ENCODE data around the gene KASH5.
A peak's percentile ranks its signal among the peaks of the same experiment; 100 is the strongest.

Gene KASH5

GRCh38 chr19:49387936-49388372 is at the start of gene KASH5:
KASH5 (plus strand) TSS chr19:49388249; CDS start chr19:49390884, 2,635 bp downstream.
- Histone ChIP-seq H3K27me3 (ENCODE audit: control insufficient read depth in 1 of 2, insufficient read depth in 2 of 2, low read length in 2 of 2) (peaks cover 2 to 11% of the 10 kb centered on the region in 2 donors), H3K9ac (ENCODE audit: low read length in 2 of 2) (no peak within 1 kb of the TSS), H3K27ac (ENCODE audit: low read length) (no peak within 1 kb of the TSS), H3K36me3 (ENCODE audit: control insufficient read depth in 2 of 2, insufficient read depth in 2 of 2, low read length in 2 of 2) (no peaks in the 10 kb centered on the region), H3K9me3 (ENCODE audit: control insufficient read depth in 2 of 2, low read length in 2 of 2) (no peaks in the 10 kb centered on the region), H3K4me1 (ENCODE audit: control insufficient read depth, insufficient read depth, low read length) (no peaks in the 10 kb centered on the region), H3K4me3 (ENCODE audit: low read length in 2 of 2) (peak within 1 kb of the TSS in 1 of 2 donors; percentile 15)

- H3K9me3 ChIP-seq (ENCODE audit: control insufficient read depth in 2 of 2, low read length in 2 of 2) = no peaks in the 10 kb centered on the region
- H3K36me3 ChIP-seq (ENCODE audit: control insufficient read depth in 2 of 2, insufficient read depth in 2 of 2, low read length in 2 of 2) = peaks cover 4 to 20% of the 10 kb centered on the region in 2 donors
- H3K27me3 ChIP-seq (ENCODE audit: control insufficient read depth in 1 of 2, insufficient read depth in 2 of 2, low read length in 2 of 2) = no peaks in the 10 kb centered on the region
- peaks cover 18% of the 10 kb centered on the region for H3K4me1 ChIP-seq (ENCODE audit: control insufficient read depth, insufficient read depth, low read length)
- peak overlapping the region; percentile 48 to 64 for H3K9ac ChIP-seq (ENCODE audit: low read length in 2 of 2)
- peak overlapping the region; percentile 92 for H3K27ac ChIP-seq (ENCODE audit: low read length)
- peak overlapping the region; percentile 64 to 76 for H3K4me3 ChIP-seq (ENCODE audit: low read length in 2 of 2)
Measured at GRCh38 chr19:49338691-49339300, 49.3 kb upstream of the KASH5 start.

DNA sequence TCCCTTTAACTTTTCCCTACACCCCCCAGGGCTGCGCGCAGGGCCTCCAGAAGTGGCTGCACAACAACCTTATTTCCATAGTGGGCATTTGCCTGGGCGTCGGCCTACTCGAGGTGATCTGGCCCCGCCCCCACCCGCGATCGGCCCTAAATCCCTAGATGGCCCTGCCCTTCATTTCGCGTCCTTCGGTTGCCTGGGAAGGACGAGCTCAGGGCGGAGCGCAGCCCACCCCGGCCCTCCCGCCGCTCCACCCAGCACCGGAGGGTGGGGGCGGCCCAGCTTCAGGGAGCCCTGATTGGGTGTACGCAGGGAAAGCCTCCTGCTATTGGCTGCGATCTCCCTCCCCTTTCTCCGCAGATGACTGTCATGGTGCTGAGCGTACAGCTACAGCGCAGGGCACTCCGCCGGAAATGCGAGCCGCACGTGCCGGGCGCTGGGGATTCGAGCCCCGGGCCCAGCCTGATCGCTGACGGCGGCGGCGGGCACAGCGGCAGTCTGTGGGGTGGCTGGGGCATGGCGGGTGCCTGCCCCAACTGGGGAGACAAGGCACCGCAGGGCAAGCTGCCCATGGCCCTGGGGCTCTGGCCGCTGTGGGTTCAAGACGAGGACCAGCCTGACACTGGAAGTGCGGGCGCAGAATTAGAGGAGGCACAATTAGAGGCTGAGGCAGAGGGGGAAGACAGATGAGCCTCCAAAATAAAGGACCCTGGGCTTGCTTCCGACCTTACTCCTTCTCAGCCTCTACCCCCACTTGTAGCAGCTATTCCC is 48.6 kb upstream of the KASH5 start:
- H3K36me3 ChIP-seq (ENCODE audit: control insufficient read depth in 2 of 2, insufficient read depth in 2 of 2, low read length in 2 of 2) = peaks cover 4 to 22% of the 10 kb centered on the region in 2 donors
- peak overlapping the region; percentile 64 to 76 for H3K4me3 ChIP-seq (ENCODE audit: low read length in 2 of 2)
- H3K27ac ChIP-seq (ENCODE audit: low read length) = peak overlapping the region; percentile 92
- H3K9me3 ChIP-seq (ENCODE audit: control insufficient read depth in 2 of 2, low read length in 2 of 2) = no peaks in the 10 kb centered on the region
- peaks cover 18% of the 10 kb centered on the region for H3K4me1 ChIP-seq (ENCODE audit: control insufficient read depth, insufficient read depth, low read length)
- no peaks in the 10 kb centered on the region for H3K27me3 ChIP-seq (ENCODE audit: control insufficient read depth in 1 of 2, insufficient read depth in 2 of 2, low read length in 2 of 2)
- H3K9ac ChIP-seq (ENCODE audit: low read length in 2 of 2) = peak overlapping the region; percentile 48 to 60

GRCh38 chr19:49340069-49340864 is 47.8 kb upstream of the KASH5 start:
- peak overlapping the region; percentile 92 for H3K27ac ChIP-seq (ENCODE audit: low read length)
- H3K4me3 ChIP-seq (ENCODE audit: low read length in 2 of 2) = peak overlapping the region; percentile 38 to 73
- H3K36me3 ChIP-seq (ENCODE audit: control insufficient read depth in 2 of 2, insufficient read depth in 2 of 2, low read length in 2 of 2) = peaks cover 10 to 29% of the 10 kb centered on the region in 2 donors
- peaks cover 18% of the 10 kb centered on the region for H3K4me1 ChIP-seq (ENCODE audit: control insufficient read depth, insufficient read depth, low read length)
- H3K9ac ChIP-seq (ENCODE audit: low read length in 2 of 2) = peak overlapping the region in 1 of 2 donors; percentile 55
- H3K9me3 ChIP-seq (ENCODE audit: control insufficient read depth in 2 of 2, low read length in 2 of 2) = no peaks in the 10 kb centered on the region
- H3K27me3 ChIP-seq (ENCODE audit: control insufficient read depth in 1 of 2, insufficient read depth in 2 of 2, low read length in 2 of 2) = no peaks in the 10 kb centered on the region

DNA sequence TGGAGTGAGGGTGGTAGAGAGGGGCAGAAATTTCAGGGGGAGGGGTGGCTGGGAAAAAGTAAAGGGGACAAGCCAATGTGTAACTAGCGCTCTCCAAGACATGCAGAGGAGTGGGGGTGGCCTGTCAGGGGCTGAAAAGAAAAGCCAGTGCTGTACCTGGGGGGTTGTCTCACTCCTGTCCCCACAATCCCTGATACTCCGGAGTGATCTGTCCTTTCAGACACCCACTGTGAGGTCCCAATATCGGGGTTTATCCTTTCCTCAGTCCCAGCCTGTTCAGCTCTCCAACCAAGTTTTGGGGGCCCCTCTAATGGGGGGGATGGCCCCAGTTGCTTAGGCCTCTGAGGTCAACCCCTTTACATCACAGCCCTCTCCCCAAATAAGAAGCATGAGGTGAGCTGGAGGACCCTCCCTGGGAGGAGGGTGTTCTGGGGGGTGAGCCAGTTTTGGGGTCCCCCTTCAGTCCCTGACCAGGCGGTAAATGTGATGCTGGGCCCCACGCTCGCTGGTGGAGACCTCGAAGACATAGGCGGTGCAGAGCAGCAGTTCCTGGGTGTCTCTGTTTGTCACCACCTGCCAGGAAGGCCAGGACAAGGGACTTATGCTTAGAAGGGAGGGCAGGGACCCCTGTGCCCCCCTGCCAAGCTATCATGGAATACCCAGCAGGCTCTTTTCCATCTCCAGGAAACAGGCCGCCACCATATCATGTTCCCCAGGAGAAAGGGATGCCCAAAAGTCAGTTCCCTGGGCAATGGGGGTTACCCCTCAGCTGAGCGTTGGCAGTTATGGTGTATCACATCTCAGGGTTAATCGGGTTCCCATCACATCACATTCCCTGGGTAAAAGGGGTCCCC is 47.0 kb upstream of the KASH5 start:
- Histone ChIP-seq H3K4me1 (ENCODE audit: control insufficient read depth, insufficient read depth, low read length) (peaks cover 18% of the 10 kb centered on the region), H3K27me3 (ENCODE audit: control insufficient read depth in 1 of 2, insufficient read depth in 2 of 2, low read length in 2 of 2) (no peaks in the 10 kb centered on the region), H3K9me3 (ENCODE audit: control insufficient read depth in 2 of 2, low read length in 2 of 2) (no peaks in the 10 kb centered on the region), H3K27ac (ENCODE audit: low read length) (peak overlapping the region; percentile 92), H3K4me3 (ENCODE audit: low read length in 2 of 2) (no peak overlapping the region), H3K9ac (ENCODE audit: low read length in 2 of 2) (no peak overlapping the region), H3K36me3 (ENCODE audit: control insufficient read depth in 2 of 2, insufficient read depth in 2 of 2, low read length in 2 of 2) (peaks cover 14 to 32% of the 10 kb centered on the region in 2 donors)

DNA sequence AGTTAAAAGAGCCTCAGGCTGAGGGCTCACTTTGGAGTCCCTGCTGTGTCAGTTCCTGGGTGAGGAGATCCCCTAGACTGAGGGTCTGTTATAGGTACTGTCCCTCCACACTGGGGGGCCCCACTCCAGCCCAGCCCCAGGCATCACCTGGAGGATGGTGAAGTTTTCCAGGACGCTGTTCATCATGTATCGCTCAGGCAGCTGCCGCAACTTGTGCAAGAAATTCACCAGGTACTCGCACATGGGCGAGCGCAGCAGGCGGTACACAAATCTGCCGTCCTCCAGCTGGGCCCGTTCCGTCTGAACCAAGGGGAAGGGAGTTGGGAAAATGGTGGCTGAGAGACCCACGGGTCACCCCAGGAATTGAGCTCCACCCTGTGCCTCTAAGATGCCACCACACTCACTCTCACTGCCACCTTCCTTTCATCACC is 45.7 kb upstream of the KASH5 start:
- H3K9ac ChIP-seq (ENCODE audit: low read length in 2 of 2) = no peak overlapping the region
- no peak overlapping the region for H3K4me3 ChIP-seq (ENCODE audit: low read length in 2 of 2)
- no peak overlapping the region for H3K27ac ChIP-seq (ENCODE audit: low read length)
- H3K9me3 ChIP-seq (ENCODE audit: control insufficient read depth in 2 of 2, low read length in 2 of 2) = no peaks in the 10 kb centered on the region
- peaks cover 20 to 43% of the 10 kb centered on the region in 2 donors for H3K36me3 ChIP-seq (ENCODE audit: control insufficient read depth in 2 of 2, insufficient read depth in 2 of 2, low read length in 2 of 2)
- no peaks in the 10 kb centered on the region for H3K27me3 ChIP-seq (ENCODE audit: control insufficient read depth in 1 of 2, insufficient read depth in 2 of 2, low read length in 2 of 2)
- peaks cover 18% of the 10 kb centered on the region for H3K4me1 ChIP-seq (ENCODE audit: control insufficient read depth, insufficient read depth, low read length)

- H3K9ac ChIP-seq (ENCODE audit: low read length in 2 of 2) = no peak overlapping the region
- H3K4me3 ChIP-seq (ENCODE audit: low read length in 2 of 2) = no peak overlapping the region
- H3K27me3 ChIP-seq (ENCODE audit: control insufficient read depth in 1 of 2, insufficient read depth in 2 of 2, low read length in 2 of 2) = no peaks in the 10 kb centered on the region
- H3K27ac ChIP-seq (ENCODE audit: low read length) = no peak overlapping the region
- peaks cover 18% of the 10 kb centered on the region for H3K4me1 ChIP-seq (ENCODE audit: control insufficient read depth, insufficient read depth, low read length)
- no peaks in the 10 kb centered on the region for H3K9me3 ChIP-seq (ENCODE audit: control insufficient read depth in 2 of 2, low read length in 2 of 2)
- H3K36me3 ChIP-seq (ENCODE audit: control insufficient read depth in 2 of 2, insufficient read depth in 2 of 2, low read length in 2 of 2) = peaks cover 28 to 51% of the 10 kb centered on the region in 2 donors
Measured at GRCh38 chr19:49343123-49343522, 44.9 kb upstream of the KASH5 start.

GRCh38 chr19:49344505-49345423 is 43.3 kb upstream of the KASH5 start:
- Histone ChIP-seq H3K4me1 (ENCODE audit: control insufficient read depth, insufficient read depth, low read length) (peaks cover 5% of the 10 kb centered on the region), H3K27me3 (ENCODE audit: control insufficient read depth in 1 of 2, insufficient read depth in 2 of 2, low read length in 2 of 2) (no peaks in the 10 kb centered on the region), H3K9me3 (ENCODE audit: control insufficient read depth in 2 of 2, low read length in 2 of 2) (no peaks in the 10 kb centered on the region), H3K36me3 (ENCODE audit: control insufficient read depth in 2 of 2, insufficient read depth in 2 of 2, low read length in 2 of 2) (peaks cover 36 to 59% of the 10 kb centered on the region in 2 donors), H3K4me3 (ENCODE audit: low read length in 2 of 2) (no peak overlapping the region), H3K9ac (ENCODE audit: low read length in 2 of 2) (no peak overlapping the region), H3K27ac (ENCODE audit: low read length) (no peak overlapping the region)

GRCh38 chr19:49347191-49347590 is 40.9 kb upstream of the KASH5 start:
- no peak overlapping the region for H3K27ac ChIP-seq (ENCODE audit: low read length)
- H3K36me3 ChIP-seq (ENCODE audit: control insufficient read depth in 2 of 2, insufficient read depth in 2 of 2, low read length in 2 of 2) = peaks cover 39 to 58% of the 10 kb centered on the region in 2 donors
- H3K4me1 ChIP-seq (ENCODE audit: control insufficient read depth, insufficient read depth, low read length) = no peaks in the 10 kb centered on the region
- no peaks in the 10 kb centered on the region for H3K9me3 ChIP-seq (ENCODE audit: control insufficient read depth in 2 of 2, low read length in 2 of 2)
- no peak overlapping the region for H3K4me3 ChIP-seq (ENCODE audit: low read length in 2 of 2)
- no peak overlapping the region for H3K9ac ChIP-seq (ENCODE audit: low read length in 2 of 2)
- H3K27me3 ChIP-seq (ENCODE audit: control insufficient read depth in 1 of 2, insufficient read depth in 2 of 2, low read length in 2 of 2) = no peaks in the 10 kb centered on the region
